ENCODE results near the gene ALDH1L1. TPM values are rescaled to one million over a fixed set of nuclear protein-coding genes. Genes with fewer than 3 reads are reported as not detected.
A peak's percentile ranks its signal among the peaks of the same experiment; 100 is the strongest.

The ALDH1L1 gene
- total RNA-seq, 1 donor from 2014 or later = 5.0 TPM

DNA sequence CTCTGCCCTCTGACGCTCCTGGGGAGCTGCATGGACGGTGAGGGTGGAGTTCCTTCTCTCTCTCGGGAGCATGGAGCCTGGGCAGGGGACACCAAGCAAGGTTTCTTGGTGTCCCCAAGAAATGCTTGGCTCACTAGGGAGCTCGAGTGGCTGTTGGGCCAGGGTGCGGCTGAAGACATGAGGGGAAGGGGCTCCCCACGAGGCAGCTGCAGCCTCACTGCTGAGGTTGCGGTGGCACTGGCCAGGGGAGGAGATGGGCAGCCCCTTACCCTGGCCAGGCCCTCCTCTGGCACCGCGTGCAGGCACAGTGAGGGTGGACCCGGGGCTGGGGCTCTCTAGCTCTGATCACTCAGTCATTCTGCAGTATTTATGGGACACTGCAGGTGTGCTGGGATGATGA lies 52.9 kb downstream of the ALDH1L1 start:
- H3K4me3 Mint-ChIP-seq = no peak overlapping the region

DNA sequence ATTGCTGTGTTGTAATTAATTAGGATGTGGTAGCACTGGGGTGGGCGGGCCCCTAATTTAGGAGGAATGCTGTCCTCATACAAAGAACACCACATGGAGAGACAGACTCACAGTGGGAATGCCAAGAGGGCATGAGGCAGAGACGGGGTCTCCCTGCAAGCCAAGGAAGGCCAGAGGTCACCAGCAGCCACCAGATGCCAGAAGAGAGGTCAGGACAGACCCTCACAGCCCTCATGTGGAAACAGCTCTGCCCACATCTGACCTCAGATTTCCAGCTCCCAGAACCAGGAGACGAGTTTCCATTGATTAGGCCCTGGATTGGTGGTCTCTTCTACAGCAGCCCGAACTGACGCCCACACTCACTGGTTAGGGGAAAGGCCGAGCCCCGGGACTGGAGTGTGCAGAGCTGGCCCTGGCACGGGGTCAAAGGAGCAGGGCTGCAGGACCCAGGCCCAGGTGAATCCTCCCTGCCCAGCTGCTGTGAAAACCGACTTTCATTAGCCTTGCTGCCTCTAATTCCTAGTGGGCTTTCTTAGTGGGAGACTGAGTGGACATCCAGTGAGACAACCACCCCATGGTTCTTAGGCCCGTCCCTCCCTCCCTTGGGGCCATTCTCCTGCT lies 53.5 kb downstream of the ALDH1L1 start:
- TF ChIP-seq, protein P1, sequence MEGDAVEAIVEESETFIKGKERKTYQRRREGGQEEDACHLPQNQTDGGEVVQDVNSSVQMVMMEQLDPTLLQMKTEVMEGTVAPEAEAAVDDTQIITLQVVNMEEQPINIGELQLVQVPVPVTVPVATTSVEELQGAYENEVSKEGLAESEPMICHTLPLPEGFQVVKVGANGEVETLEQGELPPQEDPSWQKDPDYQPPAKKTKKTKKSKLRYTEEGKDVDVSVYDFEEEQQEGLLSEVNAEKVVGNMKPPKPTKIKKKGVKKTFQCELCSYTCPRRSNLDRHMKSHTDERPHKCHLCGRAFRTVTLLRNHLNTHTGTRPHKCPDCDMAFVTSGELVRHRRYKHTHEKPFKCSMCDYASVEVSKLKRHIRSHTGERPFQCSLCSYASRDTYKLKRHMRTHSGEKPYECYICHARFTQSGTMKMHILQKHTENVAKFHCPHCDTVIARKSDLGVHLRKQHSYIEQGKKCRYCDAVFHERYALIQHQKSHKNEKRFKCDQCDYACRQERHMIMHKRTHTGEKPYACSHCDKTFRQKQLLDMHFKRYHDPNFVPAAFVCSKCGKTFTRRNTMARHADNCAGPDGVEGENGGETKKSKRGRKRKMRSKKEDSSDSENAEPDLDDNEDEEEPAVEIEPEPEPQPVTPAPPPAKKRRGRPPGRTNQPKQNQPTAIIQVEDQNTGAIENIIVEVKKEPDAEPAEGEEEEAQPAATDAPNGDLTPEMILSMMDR (conservative IDR thresholded peaks at IDR 0.05) = no peak
- Mint-ChIP-seq H3K4me3 (no peak overlapping the region), H3K9me3 (no peaks in the 10 kb centered on the region), H3K36me3 (no peaks in the 10 kb centered on the region), H3K27ac (no peak overlapping the region), H3K4me1 (ENCODE audit: unreplicated experiment) (no peaks in the 10 kb centered on the region), H3K27me3 (no peaks in the 10 kb centered on the region)
- DNase-seq (ENCODE audit: extremely low spot score, unreplicated experiment) = peak; percentile 51

More for the DNA sequence above, 52.9 kb downstream of the ALDH1L1 start:
- TF ChIP-seq, protein P1 (conservative IDR thresholded peaks at IDR 0.05) = no peak
- DNase-seq (ENCODE audit: extremely low spot score, unreplicated experiment) = peak; percentile 69
- Mint-ChIP-seq H3K4me1 (ENCODE audit: unreplicated experiment) (peaks cover under 1% of the 10 kb centered on the region), H3K27me3 (no peaks in the 10 kb centered on the region), H3K9me3 (no peaks in the 10 kb centered on the region), H3K36me3 (no peaks in the 10 kb centered on the region), H3K27ac (no peak overlapping the region)

DNA sequence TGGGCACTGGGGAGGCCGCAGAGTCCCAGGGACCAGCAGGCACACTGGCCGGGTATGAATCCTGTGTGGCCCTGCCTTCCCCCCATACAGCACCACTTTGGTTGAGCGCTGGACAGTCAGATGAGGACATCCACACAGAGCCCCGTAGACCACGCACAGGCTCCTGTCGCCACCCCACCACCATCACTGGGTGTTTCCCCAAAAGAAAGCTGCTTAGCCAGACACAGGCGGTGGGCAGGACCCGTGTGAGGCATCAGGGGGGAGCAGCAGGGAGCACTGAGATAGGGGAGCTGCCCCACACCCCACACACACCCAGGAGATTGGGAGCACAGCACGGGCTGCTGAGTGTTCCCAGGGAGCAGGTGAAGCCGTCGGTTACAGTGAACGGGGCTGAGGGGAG lies 54.1 kb downstream of the ALDH1L1 start:
- H3K9me3 Mint-ChIP-seq = no peaks in the 10 kb centered on the region
- H3K27me3 Mint-ChIP-seq = no peaks in the 10 kb centered on the region
- no peaks in the 10 kb centered on the region for H3K4me1 Mint-ChIP-seq (ENCODE audit: unreplicated experiment)
- TF ChIP-seq, protein P1 (conservative IDR thresholded peaks at IDR 0.05) = no peak
- no peak overlapping the region for H3K4me3 Mint-ChIP-seq
- peak; percentile 66 for DNase-seq (ENCODE audit: extremely low spot score, unreplicated experiment)
- H3K36me3 Mint-ChIP-seq = no peaks in the 10 kb centered on the region
- no peak overlapping the region for H3K27ac Mint-ChIP-seq

DNA sequence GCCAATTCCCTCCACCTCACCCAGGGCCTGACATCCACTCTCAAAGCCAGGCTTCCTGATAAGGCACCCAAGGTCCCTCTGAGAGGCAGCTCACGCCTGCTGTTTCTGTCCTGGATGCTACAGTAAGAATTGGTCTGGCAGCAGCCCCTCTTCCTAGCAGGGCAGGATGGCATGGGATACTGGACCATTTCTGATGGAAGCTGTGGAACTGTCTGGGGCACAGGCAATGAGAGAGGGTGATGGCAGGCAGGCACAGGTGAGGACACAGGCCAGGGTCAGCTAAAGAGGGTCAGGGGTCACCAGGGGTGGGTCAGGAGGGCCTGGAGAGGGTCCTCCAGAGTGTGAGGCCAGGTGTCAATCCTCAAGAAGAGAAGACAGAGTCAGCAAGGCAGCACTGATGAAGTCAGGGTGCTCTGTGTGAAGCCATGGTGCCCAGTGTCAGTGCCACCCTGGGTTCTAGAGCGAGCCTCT lies 54.6 kb downstream of the ALDH1L1 start:
- Mint-ChIP-seq H3K4me3 (peak overlapping the region; percentile 22), H3K4me1 (ENCODE audit: unreplicated experiment) (no peaks in the 10 kb centered on the region), H3K27ac (no peak overlapping the region), H3K27me3 (no peaks in the 10 kb centered on the region), H3K9me3 (no peaks in the 10 kb centered on the region), H3K36me3 (no peaks in the 10 kb centered on the region)
- TF ChIP-seq, protein P1 (conservative IDR thresholded peaks at IDR 0.05) = no peak
- no peak for DNase-seq (ENCODE audit: extremely low spot score, unreplicated experiment)

DNA sequence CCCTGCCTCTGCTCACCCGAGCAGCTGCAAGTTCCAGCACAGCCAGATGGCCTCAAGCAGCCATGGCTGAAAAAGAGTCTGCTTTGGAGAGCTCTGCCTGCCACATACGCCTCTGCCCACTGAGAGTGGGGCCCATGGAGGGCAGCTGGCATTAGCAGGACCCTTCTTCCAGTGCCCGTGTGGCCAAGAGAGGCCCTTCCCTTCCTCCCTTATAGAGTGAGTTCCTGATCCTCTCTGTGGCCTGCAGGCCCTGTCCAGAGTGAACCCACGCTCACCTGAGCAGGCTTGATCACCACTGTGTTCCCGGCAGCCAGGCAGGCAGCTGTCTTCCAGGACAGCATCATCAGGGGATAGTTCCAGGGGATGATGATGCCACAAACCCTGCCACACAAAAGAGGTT lies 55.0 kb downstream of the ALDH1L1 start:
- no peaks in the 10 kb centered on the region for H3K9me3 Mint-ChIP-seq
- TF ChIP-seq, protein P1 (conservative IDR thresholded peaks at IDR 0.05) = no peak
- no peak overlapping the region for H3K4me3 Mint-ChIP-seq
- DNase-seq (ENCODE audit: extremely low spot score, unreplicated experiment) = peak; percentile 54
- H3K36me3 Mint-ChIP-seq = no peaks in the 10 kb centered on the region
- no peaks in the 10 kb centered on the region for H3K4me1 Mint-ChIP-seq (ENCODE audit: unreplicated experiment)
- no peaks in the 10 kb centered on the region for H3K27me3 Mint-ChIP-seq
- H3K27ac Mint-ChIP-seq = no peak overlapping the region

Data from type B pancreatic cell (in vitro differentiated cells).